Measurements from ENCODE around the gene ATP8B4.
"Not testable (repeated sequence)": the region's sequence is repeated elsewhere in the genome, so short reads cannot be mapped to it uniquely, and the experiment has no call there.

ATP8B4 gene

DNA sequence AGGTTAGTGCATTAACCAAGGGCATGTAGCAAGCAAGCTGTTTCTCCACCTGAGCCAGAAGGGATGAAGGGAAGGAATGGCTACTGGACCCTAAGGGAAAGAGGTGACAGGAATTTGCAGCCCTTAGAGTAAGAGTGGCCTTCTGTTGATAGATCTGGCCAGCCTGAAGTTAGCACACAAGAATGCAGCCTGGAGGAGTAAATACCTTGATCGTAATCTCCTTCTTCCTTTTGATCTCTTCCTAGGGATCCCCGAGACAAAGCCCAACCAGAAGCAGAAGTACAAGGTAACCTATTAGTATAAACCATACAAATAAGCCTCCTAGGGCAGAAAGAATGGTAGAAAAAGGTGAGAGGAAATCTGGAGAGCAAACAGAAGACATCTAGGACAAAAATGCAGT, 134.6 kb downstream of the ATP8B4 start:
- H3K4me3 ChIP-seq (ENCODE audit: low read length), result no peak overlapping the region
- DNase-seq (ENCODE audit: low read depth, low spot score), result no peak

DNA sequence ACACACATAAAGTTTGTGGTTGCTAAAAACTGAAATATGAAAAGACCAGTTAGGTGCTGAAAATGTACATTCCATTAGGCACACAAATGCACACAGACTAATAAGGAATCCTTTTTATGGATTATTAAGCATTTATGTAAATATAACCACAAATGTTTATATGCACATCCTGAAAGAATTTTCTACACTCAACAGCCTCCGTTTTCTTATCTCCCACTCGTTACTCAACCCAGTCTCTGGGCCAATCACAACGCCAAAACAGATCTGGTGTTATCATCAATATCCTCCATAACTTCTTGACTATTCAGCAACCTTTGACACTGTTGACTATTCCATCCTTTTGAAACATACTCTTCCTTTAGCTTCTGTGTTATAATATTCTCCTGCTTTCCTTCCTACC, 136.4 kb downstream of the ATP8B4 start:
- no peak for DNase-seq (ENCODE audit: low read depth, low spot score)
- no peak overlapping the region for H3K4me3 ChIP-seq (ENCODE audit: low read length)

DNA sequence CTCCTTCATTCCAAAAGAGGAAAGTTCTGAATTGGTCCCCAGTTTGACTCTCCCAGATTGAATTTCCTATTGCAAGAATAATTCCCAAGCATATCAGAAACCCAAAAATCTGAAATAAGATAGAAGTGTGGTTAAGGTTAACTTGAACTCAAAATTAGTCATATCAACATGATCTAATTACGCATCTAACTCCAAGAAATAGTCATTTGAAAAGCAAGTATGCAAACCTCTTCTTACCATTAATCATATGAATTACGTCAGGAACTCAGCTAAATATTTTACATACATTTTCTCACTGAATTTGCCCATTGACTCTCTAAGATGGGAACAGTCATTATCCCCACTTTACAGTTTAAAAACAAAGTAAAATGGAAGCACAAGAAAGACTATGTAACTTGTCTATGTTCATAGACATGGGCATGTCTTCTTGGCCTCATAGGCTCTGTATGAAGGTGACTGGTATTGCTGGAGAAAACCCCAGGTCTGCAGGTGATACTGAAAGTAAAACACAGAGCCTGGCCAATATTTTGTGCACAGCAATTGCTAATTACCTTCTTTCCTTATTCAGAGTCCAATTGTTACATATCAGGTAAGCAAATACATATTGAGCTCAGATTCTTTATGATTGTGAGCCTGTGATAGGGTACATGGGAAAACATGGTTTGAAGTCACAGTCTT, 139.2 kb downstream of the ATP8B4 start:
- no peak overlapping the region for H3K4me3 ChIP-seq (ENCODE audit: low read length)
- no peak for DNase-seq (ENCODE audit: low read depth, low spot score)

DNA sequence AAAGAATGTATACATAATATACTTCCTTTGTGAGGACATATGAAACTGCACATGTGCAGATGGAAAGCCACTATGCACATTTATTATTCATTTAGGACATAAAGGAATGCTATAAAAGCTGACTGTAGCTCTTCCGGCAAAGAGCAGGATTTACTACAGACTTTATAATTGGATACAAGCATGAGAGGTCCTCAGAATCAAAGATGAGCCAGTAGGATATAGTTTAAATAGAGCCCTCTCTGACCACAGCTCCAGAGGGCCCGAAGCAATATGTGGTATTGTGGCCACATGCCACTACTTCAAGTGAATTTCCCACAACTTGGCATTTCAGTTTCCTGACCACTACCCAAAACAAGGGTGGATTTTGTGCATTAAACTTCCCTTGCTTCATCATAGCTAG, 140.9 kb downstream of the ATP8B4 start:
- DNase-seq (ENCODE audit: low read depth, low spot score), result no peak

DNA sequence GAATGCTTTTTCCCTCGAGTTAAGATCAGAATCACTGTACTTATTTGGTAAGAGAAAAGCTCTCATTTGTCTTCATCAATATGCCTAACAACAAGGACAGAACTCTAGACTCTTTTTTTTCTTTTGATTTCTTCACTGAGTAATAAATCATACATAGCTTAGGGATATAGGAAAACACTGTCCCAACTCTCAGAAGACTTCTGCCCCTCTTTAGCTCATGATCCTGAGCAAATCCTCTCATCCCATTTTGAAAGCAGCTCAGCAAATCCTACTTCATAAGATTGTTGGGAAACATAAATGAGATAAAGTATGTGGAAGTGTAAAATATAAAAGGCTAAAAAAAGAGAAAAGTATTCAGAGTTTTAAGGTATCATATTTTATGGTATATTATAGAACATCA, 141.7 kb downstream of the ATP8B4 start:
- no peak for DNase-seq (ENCODE audit: low read depth, low spot score)

More for the DNA sequence above, 140.9 kb downstream of the ATP8B4 start:
- H3K4me3 ChIP-seq (ENCODE audit: low read length), result no peak overlapping the region

DNA sequence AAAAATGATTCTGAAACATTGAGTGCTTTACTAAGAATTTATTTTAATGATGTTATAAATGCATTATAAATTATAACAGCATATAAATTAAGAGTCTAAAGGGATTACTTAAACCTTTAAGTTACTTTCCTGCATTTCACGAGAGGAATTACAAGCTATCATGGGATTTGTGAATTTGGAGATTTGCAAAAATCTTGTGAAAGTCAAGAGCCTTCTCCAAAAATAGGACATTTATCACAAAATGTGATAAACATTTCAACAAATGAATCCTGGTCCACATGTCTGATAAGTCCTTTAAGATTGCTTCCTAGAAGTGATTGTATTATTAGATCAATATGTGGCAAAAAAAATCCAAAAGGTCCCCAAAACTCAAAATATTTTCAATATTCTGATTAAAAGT, 154.5 kb downstream of the ATP8B4 start:
- DNase-seq (ENCODE audit: low read depth, low spot score), result no peak
- no peak overlapping the region for H3K4me3 ChIP-seq (ENCODE audit: low read length)

More for the DNA sequence above, 141.7 kb downstream of the ATP8B4 start:
- no peak overlapping the region for H3K4me3 ChIP-seq (ENCODE audit: low read length)

DNA sequence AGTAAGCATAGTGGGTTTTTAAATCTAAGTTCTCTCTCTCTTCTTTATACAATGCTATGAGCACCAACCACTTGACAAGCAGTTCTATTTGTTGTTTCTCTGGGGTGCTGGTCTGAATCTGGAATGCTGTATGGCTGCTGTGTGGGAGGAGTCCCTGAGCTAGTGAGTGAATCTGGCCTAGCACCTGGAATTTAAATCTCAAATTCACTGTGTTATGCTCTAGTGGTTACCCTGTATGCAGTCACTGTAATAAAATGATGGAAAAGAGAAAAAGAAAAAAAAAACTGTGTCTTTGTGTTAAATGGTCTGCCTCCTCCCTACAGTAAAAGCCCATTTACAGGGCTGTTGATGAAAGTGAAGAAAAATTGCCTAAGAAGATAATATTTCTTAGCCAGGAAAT, 155.0 kb downstream of the ATP8B4 start:
- no peak for DNase-seq (ENCODE audit: low read depth, low spot score)
- H3K4me3 ChIP-seq (ENCODE audit: low read length), result no peak overlapping the region

DNA sequence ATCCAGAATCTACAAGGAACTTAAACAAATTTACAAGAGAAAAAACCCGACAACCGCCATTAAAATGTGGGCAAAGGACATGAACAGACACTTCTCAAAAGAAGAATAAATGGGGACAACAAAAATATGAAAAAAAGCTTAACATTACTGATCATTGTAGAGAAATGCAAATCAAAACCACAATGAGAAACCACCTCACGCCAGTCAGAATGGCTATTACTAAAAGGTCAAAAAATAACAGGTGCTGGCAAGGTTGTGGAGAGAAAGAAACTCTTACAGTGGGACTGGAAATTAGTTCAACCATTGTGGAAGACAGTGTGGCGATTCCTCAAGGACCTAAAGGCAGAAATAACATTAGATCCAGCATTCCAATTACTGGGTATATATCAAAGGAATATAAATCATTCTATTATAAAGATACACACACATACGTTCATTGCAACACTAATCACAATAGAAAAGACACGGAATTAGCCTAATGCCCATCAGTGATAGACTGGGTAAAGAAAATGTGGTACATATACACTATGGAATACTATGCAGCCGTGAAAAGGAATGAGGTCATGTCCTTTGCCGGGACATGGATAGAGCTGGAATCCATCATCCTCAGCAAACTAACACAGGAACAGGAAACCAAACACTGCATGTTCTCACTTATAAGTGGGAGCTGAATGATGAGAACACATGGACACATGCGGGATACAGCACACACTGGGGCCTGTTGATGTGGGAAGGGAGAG, 155.8 kb downstream of the ATP8B4 start:
- not testable (repeated sequence) for H3K4me3 ChIP-seq (ENCODE audit: low read length); DNase-seq (ENCODE audit: low read depth, low spot score)

DNA sequence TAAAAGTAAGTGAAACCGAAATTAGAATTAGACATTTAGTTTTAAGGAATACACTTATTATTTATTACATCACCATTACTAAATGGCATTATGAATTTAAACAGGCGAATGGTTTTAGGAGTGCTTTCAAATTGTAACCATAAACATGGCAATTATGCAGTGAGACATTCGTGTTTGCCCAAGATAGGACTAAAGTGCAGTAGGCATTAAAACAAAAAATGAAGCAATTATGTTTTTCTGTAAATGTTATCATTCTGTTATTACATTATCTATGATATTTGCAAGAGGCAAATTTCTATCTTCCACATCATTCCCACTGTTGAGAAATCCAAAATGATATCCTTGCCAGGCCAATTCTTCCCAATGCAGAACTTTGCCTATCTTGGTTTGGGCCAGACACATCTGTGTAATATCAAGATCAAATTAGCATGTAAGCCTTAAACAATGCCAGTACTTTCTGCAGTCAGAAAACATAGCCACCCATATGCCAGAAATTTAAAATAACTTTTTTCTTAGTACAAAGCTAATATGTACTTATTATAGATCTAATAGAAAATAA, 156.9 kb downstream of the ATP8B4 start:
- no peak for DNase-seq (ENCODE audit: low read depth, low spot score)
- H3K4me3 ChIP-seq (ENCODE audit: low read length), result no peak overlapping the region

DNA sequence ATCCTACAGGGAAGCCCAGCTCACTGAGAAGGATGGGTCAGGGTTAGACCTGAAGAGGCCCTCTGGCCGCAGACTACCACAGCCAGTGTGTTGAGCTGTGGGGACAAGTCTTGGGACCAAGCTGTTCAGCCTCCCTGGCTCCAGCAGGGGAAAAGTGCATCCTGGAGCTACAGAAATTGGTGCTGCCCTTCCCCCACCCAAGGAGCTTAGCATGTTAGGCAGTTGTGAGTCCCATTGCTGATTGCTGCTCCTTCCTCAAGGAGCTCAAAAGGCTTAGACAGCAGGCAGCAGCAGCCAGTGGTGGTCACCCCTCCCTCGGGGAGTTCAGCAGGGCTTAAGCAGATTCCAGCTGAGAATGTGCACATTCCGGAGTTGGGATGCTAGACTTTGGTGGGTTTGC, 165.6 kb downstream of the ATP8B4 start:
- no peak for DNase-seq (ENCODE audit: low read depth, low spot score)
- no peak overlapping the region for H3K4me3 ChIP-seq (ENCODE audit: low read length)

DNA sequence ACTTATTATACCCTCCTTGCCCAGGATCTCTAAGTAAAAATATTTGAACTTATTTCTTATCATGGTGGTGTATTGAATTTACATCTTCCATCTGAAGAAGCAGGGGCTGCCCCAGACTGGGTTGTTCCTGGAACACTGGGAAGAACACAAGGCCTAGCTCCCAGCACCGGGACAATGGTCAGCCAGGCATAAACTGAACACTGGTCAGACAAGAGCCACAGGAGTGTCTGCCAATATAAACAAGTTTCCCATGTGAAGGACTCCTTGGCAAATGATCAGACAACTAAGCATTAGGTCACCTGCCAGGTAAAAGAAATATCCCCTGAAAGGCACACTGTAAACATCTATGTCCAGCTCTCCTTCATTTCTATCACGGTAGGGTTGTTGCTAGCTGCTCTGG, 172.4 kb downstream of the ATP8B4 start:
- no peak overlapping the region for H3K4me3 ChIP-seq (ENCODE audit: low read length)
- no peak for DNase-seq (ENCODE audit: low read depth, low spot score)

DNA sequence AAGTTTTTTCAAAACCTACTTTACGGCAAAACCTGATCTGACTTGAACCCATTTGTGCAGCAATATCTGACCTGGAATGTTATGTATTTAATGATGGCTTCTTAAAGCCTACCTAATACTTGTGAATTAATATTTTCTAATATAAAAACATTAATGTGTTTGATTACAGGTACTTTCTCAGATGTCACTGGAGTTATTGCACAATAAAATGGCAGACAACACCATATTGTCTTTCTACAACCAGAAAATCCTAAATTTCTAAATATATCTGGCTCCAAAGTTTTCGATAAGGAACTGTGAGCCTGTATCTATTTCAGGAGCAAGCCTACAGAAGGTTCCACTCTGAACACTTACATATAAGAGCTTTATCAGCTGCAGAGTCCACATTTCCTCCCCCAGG, 184.5 kb downstream of the ATP8B4 start:
- DNase-seq (ENCODE audit: low read depth, low spot score), result no peak

DNA sequence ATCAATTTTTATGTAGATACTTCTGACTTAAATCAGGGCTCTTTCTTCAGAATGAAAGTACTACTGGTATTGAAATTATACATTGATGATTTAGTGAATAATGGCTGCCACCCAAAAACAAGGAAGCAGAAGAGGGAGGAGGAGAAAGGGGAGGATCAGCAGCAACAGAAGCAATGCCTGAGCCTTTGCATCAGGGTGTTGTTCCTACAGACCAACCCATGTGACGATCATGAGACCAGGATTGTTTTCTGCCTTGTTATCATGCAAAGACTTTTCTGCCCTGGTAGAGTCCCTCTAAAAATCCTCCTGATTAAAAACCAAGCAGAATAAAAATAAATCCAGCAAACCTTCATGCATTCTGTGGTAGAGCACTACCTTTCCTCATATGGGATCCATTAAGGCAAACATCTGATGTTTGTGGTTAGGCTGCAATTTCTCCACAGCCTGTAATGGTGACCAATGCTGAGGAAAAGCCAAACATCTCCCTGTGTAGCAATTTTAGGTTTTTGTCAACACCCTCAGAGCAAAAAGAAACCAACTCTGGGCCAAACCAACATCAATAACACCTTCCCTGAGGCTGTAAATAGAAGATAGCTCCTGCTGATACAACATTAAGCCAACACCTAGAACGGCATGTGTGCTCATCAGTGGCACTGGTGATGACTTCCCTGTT, 191.7 kb downstream of the ATP8B4 start:
- no peak overlapping the region for H3K4me3 ChIP-seq (ENCODE audit: low read length)
- no peak for DNase-seq (ENCODE audit: low read depth, low spot score)

More for the DNA sequence above, 184.5 kb downstream of the ATP8B4 start:
- H3K4me3 ChIP-seq (ENCODE audit: low read length), result no peak overlapping the region

DNA sequence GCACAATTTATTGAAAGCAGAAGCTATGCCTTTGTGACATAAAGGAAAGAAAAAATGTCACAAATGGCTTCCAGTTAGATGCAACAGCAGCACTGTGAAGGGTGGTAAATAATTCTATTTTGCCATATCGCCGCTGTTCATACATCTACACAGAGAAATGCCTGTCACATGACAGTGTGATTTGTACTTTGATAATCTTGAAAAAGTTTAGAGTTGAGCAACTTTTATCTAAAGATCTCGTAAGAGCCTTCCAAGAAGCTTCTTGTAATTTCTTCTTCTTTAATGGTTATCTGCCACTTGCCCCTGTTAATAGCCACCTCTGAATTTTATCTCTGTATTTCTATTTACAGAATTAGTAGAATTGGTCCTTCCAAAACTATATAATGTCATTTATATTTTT, 192.3 kb downstream of the ATP8B4 start:
- H3K4me3 ChIP-seq (ENCODE audit: low read length), result no peak overlapping the region
- no peak for DNase-seq (ENCODE audit: low read depth, low spot score)

DNA sequence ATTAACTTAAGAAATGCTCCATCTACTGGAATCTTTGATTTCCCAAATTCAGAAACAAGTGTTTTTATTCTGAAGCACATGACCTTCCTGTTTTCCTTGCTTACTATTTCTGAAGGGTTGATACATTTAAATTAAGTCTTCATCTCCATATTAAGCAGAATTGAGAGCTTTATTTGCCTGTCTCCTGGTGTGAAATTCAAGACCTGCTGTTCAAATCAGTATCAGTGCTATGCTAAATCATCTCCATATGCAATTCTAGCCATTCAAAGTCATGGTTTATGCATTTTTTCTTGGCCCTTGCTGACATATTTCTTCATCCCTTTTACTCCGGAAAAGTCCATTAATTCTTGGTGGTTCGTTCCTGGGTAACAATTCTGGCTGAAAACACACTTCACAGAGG, 195.4 kb downstream of the ATP8B4 start:
- H3K4me3 ChIP-seq (ENCODE audit: low read length), result no peak overlapping the region
- no peak for DNase-seq (ENCODE audit: low read depth, low spot score)

DNA sequence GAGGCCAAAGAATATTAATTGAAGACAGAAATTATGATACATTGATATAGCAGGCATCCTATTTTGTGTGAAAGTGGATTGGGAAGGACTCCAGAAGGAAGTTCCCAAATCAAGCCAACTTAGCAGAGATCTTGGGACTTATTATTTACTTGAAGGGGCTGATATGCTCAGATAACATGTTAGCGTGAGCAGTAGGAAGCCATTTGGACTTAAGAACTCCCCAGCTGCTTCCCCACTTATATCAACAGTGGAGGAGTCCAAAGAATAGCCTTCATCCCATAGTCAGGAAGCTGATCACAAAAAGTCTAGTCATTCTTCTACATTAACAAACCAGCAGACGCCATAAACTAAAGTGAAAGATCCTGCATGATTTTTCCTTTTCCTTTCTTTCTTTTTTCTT, 200.0 kb downstream of the ATP8B4 start:
- H3K4me3 ChIP-seq (ENCODE audit: low read length), result no peak overlapping the region
- no peak for DNase-seq (ENCODE audit: low read depth, low spot score)

DNA sequence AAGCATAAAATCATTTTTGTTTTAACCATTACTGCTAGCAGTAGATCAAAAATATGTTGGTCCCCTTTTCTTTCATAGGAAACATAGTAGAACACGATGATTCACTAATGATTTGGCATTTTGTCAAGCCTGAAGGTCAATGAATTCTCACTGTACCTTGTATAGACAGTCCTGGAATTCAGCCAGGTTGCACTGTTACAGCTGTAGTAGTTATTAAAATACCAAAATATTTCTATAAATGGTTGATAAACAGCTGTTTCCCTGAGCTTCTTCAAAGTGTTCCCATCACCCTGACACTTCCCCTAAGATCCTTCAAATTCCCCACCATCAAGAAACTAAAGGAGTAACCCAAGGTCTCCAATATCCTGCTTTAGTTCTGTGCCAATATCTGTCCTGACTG, 200.9 kb downstream of the ATP8B4 start:
- no peak for DNase-seq (ENCODE audit: low read depth, low spot score)
- H3K4me3 ChIP-seq (ENCODE audit: low read length), result no peak overlapping the region

DNA sequence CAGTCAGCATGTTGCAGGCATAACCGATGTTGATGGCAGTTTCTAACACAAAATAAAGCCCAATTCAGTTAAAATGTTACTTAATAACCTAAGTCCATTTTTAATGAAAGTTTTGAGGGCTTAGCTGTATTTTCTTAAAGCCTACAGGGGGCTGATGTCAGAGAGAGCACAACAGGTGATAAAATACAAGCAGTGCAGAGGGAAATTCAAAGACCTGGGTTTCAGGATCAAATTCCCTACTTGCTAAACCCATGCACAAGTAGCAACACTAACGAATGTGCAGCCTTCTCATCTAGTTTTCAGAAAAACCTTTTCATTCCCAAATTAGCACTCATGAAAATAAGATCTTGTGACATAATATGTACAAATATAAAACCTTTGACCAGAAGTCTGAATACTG, 202.0 kb downstream of the ATP8B4 start:
- no peak for DNase-seq (ENCODE audit: low read depth, low spot score)
- no peak overlapping the region for H3K4me3 ChIP-seq (ENCODE audit: low read length)

DNA sequence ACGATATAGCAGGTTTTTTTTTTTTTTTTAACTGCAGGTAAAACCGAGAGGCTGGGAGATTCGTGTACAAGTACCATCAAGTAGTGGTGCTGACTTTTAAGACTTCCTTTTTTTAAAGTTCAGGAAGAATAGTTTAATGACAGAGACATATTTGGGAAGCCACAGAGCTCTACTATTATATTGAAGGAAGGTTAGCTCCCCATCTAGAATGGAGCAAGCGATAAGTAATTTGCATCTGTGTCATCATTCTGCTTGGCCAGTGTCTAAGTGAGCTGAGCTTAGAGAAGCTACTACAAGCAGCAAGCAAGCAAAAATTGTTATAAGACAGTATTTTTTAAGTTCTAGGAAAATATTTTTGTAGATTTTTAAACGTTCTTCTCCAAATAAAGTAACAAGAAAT, 203.2 kb downstream of the ATP8B4 start:
- DNase-seq (ENCODE audit: low read depth, low spot score), result no peak
- no peak overlapping the region for H3K4me3 ChIP-seq (ENCODE audit: low read length)

DNA sequence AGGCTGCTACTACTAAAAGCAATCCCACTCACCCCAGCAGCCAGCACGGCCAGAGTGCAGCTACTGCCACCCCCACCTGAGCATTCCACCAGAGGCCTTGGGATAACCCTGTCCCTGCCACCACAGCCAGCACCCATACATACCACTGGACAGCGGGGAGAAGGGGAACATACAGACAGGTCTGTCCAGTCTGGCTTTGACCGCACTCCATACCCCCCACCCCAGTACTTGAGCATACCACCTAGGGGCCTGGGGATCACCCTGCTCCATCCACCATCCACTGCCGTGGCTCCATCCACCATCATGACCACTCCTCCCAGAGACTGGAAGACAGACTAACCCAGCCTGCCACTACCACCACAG, 210.1 kb downstream of the ATP8B4 start:
- no peak for DNase-seq (ENCODE audit: low read depth, low spot score)

More for the DNA sequence above, 210.1 kb downstream of the ATP8B4 start:
- no peak overlapping the region for H3K4me3 ChIP-seq (ENCODE audit: low read length)
